HG02840 (cell line): ENCODE data around the gene GPRC5A.
"Not testable (repeated sequence)": the region's sequence is repeated elsewhere in the genome, so short reads cannot be mapped to it uniquely, and the experiment has no call there.

Source experiments
- ATAC-seq: cut with Tn5 transposase; IDR thresholded peaks from one replicate; pipeline ENCODE4 v1.9.1; 2021; ENCODE audit warnings: mild to moderate bottlenecking, moderate library complexity, moderate number of reproducible peaks; ENCODE audit not compliant: unreplicated experiment, low FRiP score

Gene GPRC5A

GRCh38 chr12:12891080-12891880, at the start of gene GPRC5A:
Gene GPRC5A, plus strand, starts transcription at chr12:12891562. Its CDS starts 16,688 bp downstream, at chr12:12908250.
- no peak for ATAC-seq

- ATAC-seq = no peak
Measured at GRCh38 chr12:12845794-12846243, 45.5 kb upstream of the GPRC5A start.

- not testable (repeated sequence) for ATAC-seq
Measured at GRCh38 chr12:12846780-12847179, 44.6 kb upstream of the GPRC5A start.

GRCh38 chr12:12853435-12853834, 37.9 kb upstream of the GPRC5A start:
- ATAC-seq = no peak

- no peak for ATAC-seq
Measured at GRCh38 chr12:12859690-12860089, 31.7 kb upstream of the GPRC5A start.

GRCh38 chr12:12864243-12864642, 27.1 kb upstream of the GPRC5A start:
- no peak for ATAC-seq

- no peak for ATAC-seq
Measured at GRCh38 chr12:12868477-12869235, 22.7 kb upstream of the GPRC5A start.

GRCh38 chr12:12870465-12870864, 20.9 kb upstream of the GPRC5A start:
- no peak for ATAC-seq

- no peak for ATAC-seq
Measured at GRCh38 chr12:12871587-12872138, 19.7 kb upstream of the GPRC5A start.

- ATAC-seq = no peak
Measured at GRCh38 chr12:12872139-12872933, 19.0 kb upstream of the GPRC5A start.

GRCh38 chr12:12872934-12873275, 18.5 kb upstream of the GPRC5A start:
- ATAC-seq = no peak

GRCh38 chr12:12874029-12874428, 17.3 kb upstream of the GPRC5A start:
- no peak for ATAC-seq

- not testable (repeated sequence) for ATAC-seq
Measured at GRCh38 chr12:12875301-12875700, 16.1 kb upstream of the GPRC5A start.

- no peak for ATAC-seq
Measured at GRCh38 chr12:12877153-12877768, 14.1 kb upstream of the GPRC5A start.

- ATAC-seq = no peak
Measured at GRCh38 chr12:12877781-12878455, 13.4 kb upstream of the GPRC5A start.

GRCh38 chr12:12880537-12880936, 10.8 kb upstream of the GPRC5A start:
- ATAC-seq = no peak

GRCh38 chr12:12881151-12881909, 10.0 kb upstream of the GPRC5A start:
- ATAC-seq = no peak

- no peak for ATAC-seq
Measured at GRCh38 chr12:12882288-12882687, 9.1 kb upstream of the GPRC5A start.
